ENCODE results near the gene IRF2BP2. TPM values are rescaled to one million over a fixed set of nuclear protein-coding genes. Genes with fewer than 3 reads are reported as not detected.

The IRF2BP2 gene
- total RNA-seq, 1 donor from 2014 or later, result 83.0 TPM

GRCh38 chr1:234578087-234578486 is 31.9 kb downstream of the IRF2BP2 start:
- H3K9me3 ChIP-seq (ENCODE audit: control insufficient read depth in 3 of 3, low read length in 3 of 3), result no peaks in the 10 kb centered on the region
- no peak overlapping the region for H3K27ac ChIP-seq (ENCODE audit: low read depth, low read length)
- no peaks in the 10 kb centered on the region for H3K36me3 ChIP-seq (ENCODE audit: control insufficient read depth in 3 of 3, insufficient read depth in 3 of 3, low read length in 3 of 3)
- H3K4me3 ChIP-seq (ENCODE audit: low read length in 3 of 3), result no peak overlapping the region
- no peak overlapping the region for H3K9ac ChIP-seq (ENCODE audit: low read depth in 1 of 3, low read length in 3 of 3)
- H3K27me3 ChIP-seq (ENCODE audit: control insufficient read depth in 3 of 3, insufficient read depth in 3 of 3, low read length in 3 of 3), result no peaks in the 10 kb centered on the region
- peaks cover 25 to 32% (median 26%) of the 10 kb centered on the region in 3 donors for H3K4me1 ChIP-seq (ENCODE audit: control insufficient read depth in 3 of 3, insufficient read depth in 3 of 3, low read length in 3 of 3)

- Histone ChIP-seq H3K9me3 (ENCODE audit: control insufficient read depth in 3 of 3, low read length in 3 of 3) (no peaks in the 10 kb centered on the region), H3K4me3 (ENCODE audit: low read length in 3 of 3) (no peak overlapping the region), H3K36me3 (ENCODE audit: control insufficient read depth in 3 of 3, insufficient read depth in 3 of 3, low read length in 3 of 3) (no peaks in the 10 kb centered on the region), H3K4me1 (ENCODE audit: control insufficient read depth in 3 of 3, insufficient read depth in 3 of 3, low read length in 3 of 3) (peaks cover 9 to 22% (median 15%) of the 10 kb centered on the region in 3 donors), H3K9ac (ENCODE audit: low read depth in 1 of 3, low read length in 3 of 3) (no peak overlapping the region), H3K27ac (ENCODE audit: low read depth, low read length) (no peak overlapping the region), H3K27me3 (ENCODE audit: control insufficient read depth in 3 of 3, insufficient read depth in 3 of 3, low read length in 3 of 3) (no peaks in the 10 kb centered on the region)
Observed at GRCh38 chr1:234573711-234574299, 36.2 kb downstream of the IRF2BP2 start.

- peak overlapping the region; percentile 34 for H3K27ac ChIP-seq (ENCODE audit: low read depth, low read length)
- no peaks in the 10 kb centered on the region for H3K27me3 ChIP-seq (ENCODE audit: control insufficient read depth in 3 of 3, insufficient read depth in 3 of 3, low read length in 3 of 3)
Observed at GRCh38 chr1:234572966-234573365, 37.0 kb downstream of the IRF2BP2 start.

GRCh38 chr1:234571702-234572101 is 38.3 kb downstream of the IRF2BP2 start:
- H3K27me3 ChIP-seq (ENCODE audit: control insufficient read depth in 3 of 3, insufficient read depth in 3 of 3, low read length in 3 of 3), result no peaks in the 10 kb centered on the region
- no peaks in the 10 kb centered on the region for H3K9me3 ChIP-seq (ENCODE audit: control insufficient read depth in 3 of 3, low read length in 3 of 3)
- no peaks in the 10 kb centered on the region for H3K36me3 ChIP-seq (ENCODE audit: control insufficient read depth in 3 of 3, insufficient read depth in 3 of 3, low read length in 3 of 3)
- H3K4me3 ChIP-seq (ENCODE audit: low read length in 3 of 3), result no peak overlapping the region
- peaks cover 9 to 22% (median 15%) of the 10 kb centered on the region in 3 donors for H3K4me1 ChIP-seq (ENCODE audit: control insufficient read depth in 3 of 3, insufficient read depth in 3 of 3, low read length in 3 of 3)
- H3K27ac ChIP-seq (ENCODE audit: low read depth, low read length), result no peak overlapping the region
- H3K9ac ChIP-seq (ENCODE audit: low read depth in 1 of 3, low read length in 3 of 3), result no peak overlapping the region

More at GRCh38 chr1:234572966-234573365, 37.0 kb downstream of the IRF2BP2 start:
- Histone ChIP-seq H3K9me3 (ENCODE audit: control insufficient read depth in 3 of 3, low read length in 3 of 3) (no peaks in the 10 kb centered on the region), H3K4me3 (ENCODE audit: low read length in 3 of 3) (no peak overlapping the region), H3K4me1 (ENCODE audit: control insufficient read depth in 3 of 3, insufficient read depth in 3 of 3, low read length in 3 of 3) (peaks cover 9 to 22% (median 15%) of the 10 kb centered on the region in 3 donors), H3K9ac (ENCODE audit: low read depth in 1 of 3, low read length in 3 of 3) (peak overlapping the region in 1 of 3 donors; percentile 32), H3K36me3 (ENCODE audit: control insufficient read depth in 3 of 3, insufficient read depth in 3 of 3, low read length in 3 of 3) (no peaks in the 10 kb centered on the region)

- no peak overlapping the region for H3K27ac ChIP-seq (ENCODE audit: low read depth, low read length)
- H3K4me1 ChIP-seq (ENCODE audit: control insufficient read depth in 3 of 3, insufficient read depth in 3 of 3, low read length in 3 of 3), result peaks cover 9 to 22% (median 15%) of the 10 kb centered on the region in 3 donors
- H3K9me3 ChIP-seq (ENCODE audit: control insufficient read depth in 3 of 3, low read length in 3 of 3), result no peaks in the 10 kb centered on the region
- H3K36me3 ChIP-seq (ENCODE audit: control insufficient read depth in 3 of 3, insufficient read depth in 3 of 3, low read length in 3 of 3), result no peaks in the 10 kb centered on the region
- no peak overlapping the region for H3K4me3 ChIP-seq (ENCODE audit: low read length in 3 of 3)
- H3K27me3 ChIP-seq (ENCODE audit: control insufficient read depth in 3 of 3, insufficient read depth in 3 of 3, low read length in 3 of 3), result no peaks in the 10 kb centered on the region
- no peak overlapping the region for H3K9ac ChIP-seq (ENCODE audit: low read depth in 1 of 3, low read length in 3 of 3)
Observed at GRCh38 chr1:234570329-234571120, 39.5 kb downstream of the IRF2BP2 start.

- Histone ChIP-seq H3K27ac (ENCODE audit: low read depth, low read length) (no peak overlapping the region), H3K36me3 (ENCODE audit: control insufficient read depth in 3 of 3, insufficient read depth in 3 of 3, low read length in 3 of 3) (no peaks in the 10 kb centered on the region), H3K4me3 (ENCODE audit: low read length in 3 of 3) (no peak overlapping the region), H3K9me3 (ENCODE audit: control insufficient read depth in 3 of 3, low read length in 3 of 3) (no peaks in the 10 kb centered on the region), H3K4me1 (ENCODE audit: control insufficient read depth in 3 of 3, insufficient read depth in 3 of 3, low read length in 3 of 3) (peaks cover 8 to 27% (median 8%) of the 10 kb centered on the region in 3 donors), H3K27me3 (ENCODE audit: control insufficient read depth in 3 of 3, insufficient read depth in 3 of 3, low read length in 3 of 3) (no peaks in the 10 kb centered on the region), H3K9ac (ENCODE audit: low read depth in 1 of 3, low read length in 3 of 3) (no peak overlapping the region)
Observed at GRCh38 chr1:234568345-234568744, 41.6 kb downstream of the IRF2BP2 start.

- H3K27me3 ChIP-seq (ENCODE audit: control insufficient read depth in 3 of 3, insufficient read depth in 3 of 3, low read length in 3 of 3), result no peaks in the 10 kb centered on the region
- H3K36me3 ChIP-seq (ENCODE audit: control insufficient read depth in 3 of 3, insufficient read depth in 3 of 3, low read length in 3 of 3), result no peaks in the 10 kb centered on the region
- H3K4me1 ChIP-seq (ENCODE audit: control insufficient read depth in 3 of 3, insufficient read depth in 3 of 3, low read length in 3 of 3), result peaks cover 9 to 16% (median 12%) of the 10 kb centered on the region in 3 donors
- H3K9me3 ChIP-seq (ENCODE audit: control insufficient read depth in 3 of 3, low read length in 3 of 3), result no peaks in the 10 kb centered on the region
- no peak overlapping the region for H3K27ac ChIP-seq (ENCODE audit: low read depth, low read length)
- H3K9ac ChIP-seq (ENCODE audit: low read depth in 1 of 3, low read length in 3 of 3), result no peak overlapping the region
- H3K4me3 ChIP-seq (ENCODE audit: low read length in 3 of 3), result no peak overlapping the region
Observed at GRCh38 chr1:234565132-234565531, 44.8 kb downstream of the IRF2BP2 start.

- Histone ChIP-seq H3K27me3 (ENCODE audit: control insufficient read depth in 3 of 3, insufficient read depth in 3 of 3, low read length in 3 of 3) (no peaks in the 10 kb centered on the region), H3K4me3 (ENCODE audit: low read length in 3 of 3) (no peak overlapping the region), H3K36me3 (ENCODE audit: control insufficient read depth in 3 of 3, insufficient read depth in 3 of 3, low read length in 3 of 3) (no peaks in the 10 kb centered on the region), H3K4me1 (ENCODE audit: control insufficient read depth in 3 of 3, insufficient read depth in 3 of 3, low read length in 3 of 3) (peaks cover 11 to 16% (median 12%) of the 10 kb centered on the region in 3 donors), H3K9me3 (ENCODE audit: control insufficient read depth in 3 of 3, low read length in 3 of 3) (no peaks in the 10 kb centered on the region), H3K9ac (ENCODE audit: low read depth in 1 of 3, low read length in 3 of 3) (no peak overlapping the region), H3K27ac (ENCODE audit: low read depth, low read length) (no peak overlapping the region)
Observed at GRCh38 chr1:234564035-234565029, 45.6 kb downstream of the IRF2BP2 start.

- H3K4me1 ChIP-seq (ENCODE audit: control insufficient read depth in 3 of 3, insufficient read depth in 3 of 3, low read length in 3 of 3), result peaks cover 12 to 16% (median 13%) of the 10 kb centered on the region in 3 donors
- H3K27me3 ChIP-seq (ENCODE audit: control insufficient read depth in 3 of 3, insufficient read depth in 3 of 3, low read length in 3 of 3), result no peaks in the 10 kb centered on the region
- H3K27ac ChIP-seq (ENCODE audit: low read depth, low read length), result no peak overlapping the region
Observed at GRCh38 chr1:234562334-234562733, 47.6 kb downstream of the IRF2BP2 start.

More at GRCh38 chr1:234562334-234562733, 47.6 kb downstream of the IRF2BP2 start:
- Histone ChIP-seq H3K36me3 (ENCODE audit: control insufficient read depth in 3 of 3, insufficient read depth in 3 of 3, low read length in 3 of 3) (no peaks in the 10 kb centered on the region), H3K4me3 (ENCODE audit: low read length in 3 of 3) (peak overlapping the region in 1 of 3 donors; percentile 9), H3K9me3 (ENCODE audit: control insufficient read depth in 3 of 3, low read length in 3 of 3) (no peaks in the 10 kb centered on the region), H3K9ac (ENCODE audit: low read depth in 1 of 3, low read length in 3 of 3) (peak overlapping the region in 1 of 3 donors; percentile 52)
